Esophagus squamous epithelium (tissue), 5 donors: ENCODE results near the gene GP5. TPM values are rescaled to one million over a fixed set of nuclear protein-coding genes. Genes with fewer than 3 reads are reported as not detected.

Experiments
- DNase-seq: peaks from one replicate; lab custom pipeline; 2025; lab: John Stamatoyannopoulos, UW
- H3K27ac ChIP-seq, 4 donors: fragments of 200-600 bp; sonication (generic); one replicate each; pipeline ENCODE4 v1.5.1; 2016 to 2019; ENCODE audit warnings: mild to moderate bottlenecking in 1 of 4
- H3K27me3 ChIP-seq, 4 donors: fragments of 200-600 bp; sonication (generic); 1 replicate in 3 of 4; 2 replicates in 1 of 4; pipeline versions ENCODE4 v1.5.1 to v1.6.0; 2017 to 2021; ENCODE audit warnings: antibody characterized with exemption in 1 of 4
- H3K36me3 ChIP-seq, 3 donors: fragments of 200-600 bp; sonication (generic); one replicate each; pipeline ENCODE4 v1.5.1; 2016 to 2019
- H3K4me1 ChIP-seq, 3 donors: fragments of 200-600 bp; sonication (generic); one replicate each; pipeline ENCODE4 v1.5.1; 2017 to 2019
- H3K4me3 ChIP-seq, 4 donors: fragments of 200-600 bp; sonication (generic); 1 replicate in 3 of 4; 2 replicates in 1 of 4; pipeline ENCODE4 v1.5.1; 2016 to 2019; ENCODE audit warnings: mild to moderate bottlenecking in 2 of 4, moderate library complexity in 1 of 4
- H3K9me3 ChIP-seq, 3 donors: fragments of 200-600 bp; sonication (generic); one replicate each; pipeline ENCODE4 v1.5.1; 2016 to 2019
- CTCF ChIP-seq, 6 experiments: fragments of 450-650 bp in 4 of 6; fragments of 200-600 bp in 2 of 6; sonication (generic) in 2 of 6; IDR thresholded peaks; one replicate each; pipeline ENCODE4 v1.5.1; 2016 to 2019; ENCODE audit warnings: antibody characterized with exemption in 6 of 6, mild to moderate bottlenecking in 4 of 6, moderate library complexity in 4 of 6
- POLR2A ChIP-seq, 4 donors: fragments of 450-650 bp; IDR thresholded peaks; one replicate each; pipeline ENCODE4 v1.6.1; 2017; ENCODE audit warnings: antibody characterized with exemption in 4 of 4, mild to moderate bottlenecking in 4 of 4, moderate library complexity in 3 of 4
- WGBS, 2 donors: methylation state at CpG; one replicate each; pipeline ENCODE4 v1.1.5; 2018; 5-methylcytosine and 5-hydroxymethylcytosine counted together
- intact Hi-C: fragments of 100-400 bp; cut with DNase I; formaldehyde crosslinking; loops from one replicate; pipeline ENCODE4 v1.15.0; 2022
- total RNA-seq, 4 donors: library from RNA; depleted of rRNA; stranded (reverse); fragments of >200 nt; gene quantifications; one replicate each; pipeline ENCODE4 v1.1.0, GENCODE V29; 2016
- donor health status: DM: yes; HTN: yes; CAD: no.

GP5 gene
- total RNA-seq, 4 donors from 2014 or later = 0.38 TPM; not detected in 3

- intact Hi-C loops = no loop called here
- TF ChIP-seq CTCF (IDR thresholded peaks at IDR 0.05) (no peak), POLR2A (IDR thresholded peaks at IDR 0.05) (no peak)
- H3K9me3 ChIP-seq = no peaks in the 10 kb centered on the region
- H3K4me1 ChIP-seq = no peaks in the 10 kb centered on the region
- 77 to 80% methylated on average over 5 to 11 of the region's 12 CpGs for WGBS, 2 donors
- H3K27me3 ChIP-seq = peaks cover 0 to 53% (median 0%) of the 10 kb centered on the region in 4 donors
- no peak overlapping the region for H3K4me3 ChIP-seq
- H3K36me3 ChIP-seq = no peaks in the 10 kb centered on the region
- DNase-seq = no peak
- H3K27ac ChIP-seq = no peak overlapping the region
These were observed 14.5 kb downstream of the GP5 start for GRCh38 chr3:194384569-194385001.

GRCh38 chr3:194384156-194384555, 14.9 kb downstream of the GP5 start:
- H3K4me1 ChIP-seq = no peaks in the 10 kb centered on the region
- no peak overlapping the region for H3K4me3 ChIP-seq
- no peaks in the 10 kb centered on the region for H3K36me3 ChIP-seq
- H3K27me3 ChIP-seq = peaks cover 0 to 53% (median 0%) of the 10 kb centered on the region in 4 donors
- 76 to 78% methylated on average over 5 of the region's 6 CpGs for WGBS, 2 donors
- DNase-seq = no peak
- H3K27ac ChIP-seq = no peak overlapping the region
- no peaks in the 10 kb centered on the region for H3K9me3 ChIP-seq
- TF ChIP-seq POLR2A (IDR thresholded peaks at IDR 0.05) = no peak
- no peak for TF ChIP-seq CTCF (IDR thresholded peaks at IDR 0.05)
- intact Hi-C loops = no loop called here

- WGBS, 2 donors = 62 to 77% methylated on average over 8 to 9 of the region's 14 CpGs
- H3K4me1 ChIP-seq = no peaks in the 10 kb centered on the region
- no peak for TF ChIP-seq POLR2A (IDR thresholded peaks at IDR 0.05)
- no peak for TF ChIP-seq CTCF (IDR thresholded peaks at IDR 0.05)
- no peaks in the 10 kb centered on the region for H3K36me3 ChIP-seq
- peaks cover 0 to 60% (median 0%) of the 10 kb centered on the region in 4 donors for H3K27me3 ChIP-seq
- H3K9me3 ChIP-seq = no peaks in the 10 kb centered on the region
- no peak overlapping the region for H3K27ac ChIP-seq
- no peak overlapping the region for H3K4me3 ChIP-seq
- intact Hi-C loops = no loop called here
- DNase-seq = no peak
These were observed 15.7 kb downstream of the GP5 start for GRCh38 chr3:194383276-194383940.

- no peak for DNase-seq
- H3K36me3 ChIP-seq = no peaks in the 10 kb centered on the region
- no peaks in the 10 kb centered on the region for H3K4me1 ChIP-seq
- H3K9me3 ChIP-seq = no peaks in the 10 kb centered on the region
- intact Hi-C loops = no loop called here
- H3K4me3 ChIP-seq = no peak overlapping the region
- H3K27me3 ChIP-seq = peaks cover 0 to 66% (median 0%) of the 10 kb centered on the region in 4 donors
- 71 to 84% methylated on average over 9 of the region's 9 CpGs for WGBS, 2 donors
- TF ChIP-seq POLR2A (IDR thresholded peaks at IDR 0.05) (no peak), CTCF (IDR thresholded peaks at IDR 0.05) (no peak)
- H3K27ac ChIP-seq = no peak overlapping the region
These were observed 16.2 kb downstream of the GP5 start for GRCh38 chr3:194382892-194383223.

GRCh38 chr3:194382196-194382891, 16.7 kb downstream of the GP5 start:
- intact Hi-C loops = no loop called here
- Histone ChIP-seq H3K36me3 (no peaks in the 10 kb centered on the region), H3K27me3 (peaks cover 0 to 71% (median 0%) of the 10 kb centered on the region in 4 donors), H3K4me3 (no peak overlapping the region), H3K4me1 (no peaks in the 10 kb centered on the region), H3K9me3 (no peaks in the 10 kb centered on the region), H3K27ac (no peak overlapping the region)
- 65 to 77% methylated on average over 13 to 19 of the region's 20 CpGs for WGBS, 2 donors
- TF ChIP-seq CTCF (IDR thresholded peaks at IDR 0.05) = no peak
- no peak for TF ChIP-seq POLR2A (IDR thresholded peaks at IDR 0.05)
- no peak for DNase-seq
